Pulmonary artery endothelial cell (primary cell): ENCODE measurements around the gene ZSCAN12. TPM values are rescaled to one million over a fixed set of nuclear protein-coding genes. Genes with fewer than 3 reads are reported as not detected.
"Not testable (repeated sequence)": the region's sequence is repeated elsewhere in the genome, so short reads cannot be mapped to it uniquely, and the experiment has no call there.

Experiments used
- DNase-seq: peaks from one replicate; pipeline ENCODE4 v3.0.0-alpha.2; 2011; ENCODE audit warnings: low read depth, low spot score
- total RNA-seq: library from RNA; depleted of rRNA; stranded (reverse); fragments of >200 nt; gene quantifications from 2 replicates; pipeline ENCODE4 v1.2.3, GENCODE V29; 2014

ZSCAN12 gene
- 3.6 and 6.8 TPM in 2 replicates for total RNA-seq

DNA sequence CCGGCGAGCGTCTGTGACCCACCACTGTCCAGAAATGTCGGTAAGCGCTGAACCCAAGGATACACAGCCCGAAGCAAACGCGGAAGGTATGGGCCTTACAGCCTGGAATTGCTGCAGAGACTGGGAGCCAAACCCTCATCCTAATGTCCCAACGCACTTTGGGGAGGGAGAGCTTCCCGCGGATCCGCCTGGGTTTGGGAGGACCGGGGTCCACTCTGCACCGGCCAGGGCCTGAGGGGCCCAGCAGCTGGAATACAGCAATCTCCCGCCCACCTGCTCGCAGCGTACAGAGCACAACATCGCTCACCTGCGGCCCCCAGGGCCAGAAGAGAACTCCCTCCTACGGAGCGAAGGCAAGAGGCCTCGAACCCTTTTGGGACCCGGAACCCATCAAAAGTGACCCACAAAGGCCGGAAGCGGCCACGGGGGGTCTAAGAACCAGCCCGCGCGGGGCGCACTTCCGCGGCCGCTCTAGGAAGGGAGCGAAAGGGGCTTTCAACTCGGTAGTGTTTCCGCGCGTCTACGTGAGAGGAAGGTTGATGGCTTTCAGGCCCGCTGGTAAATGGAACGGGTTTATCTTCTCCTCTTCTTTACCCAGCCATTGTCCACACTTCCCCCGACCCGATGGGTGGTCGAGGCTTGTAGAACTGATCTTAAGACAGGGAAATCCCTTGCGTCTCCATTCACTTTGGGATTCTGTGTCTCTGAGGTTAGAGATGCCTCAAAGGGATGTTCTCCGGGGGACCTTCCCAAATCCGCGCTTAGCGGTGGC lies at the start of gene ZSCAN12:
TSS of gene ZSCAN12 (minus strand) at position 398 of the 772 bp plus-strand sequence. CDS start 1,342 bp downstream, outside the sequence.
- peak; percentile 58 for DNase-seq

DNA sequence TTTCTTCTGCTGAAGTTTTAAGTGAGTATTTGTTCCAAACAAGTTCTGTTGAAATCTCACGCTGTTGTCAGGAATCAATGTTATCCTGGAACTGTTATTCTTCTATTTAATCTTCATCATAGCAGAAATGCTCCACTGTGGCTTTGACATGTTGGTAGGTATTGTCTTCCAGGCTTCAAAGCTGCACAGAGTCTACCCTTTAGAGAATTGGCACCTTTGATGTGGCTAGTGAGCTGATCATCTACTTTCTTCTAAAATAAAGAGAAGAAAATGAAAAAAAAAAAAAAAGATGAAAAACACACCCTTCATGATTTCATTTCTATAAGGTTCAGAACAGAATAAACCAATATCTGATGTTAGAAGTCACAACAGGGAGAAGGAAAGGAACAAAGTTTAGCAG lies 49.5 kb upstream of the ZSCAN12 start:
- no peak for DNase-seq

DNA sequence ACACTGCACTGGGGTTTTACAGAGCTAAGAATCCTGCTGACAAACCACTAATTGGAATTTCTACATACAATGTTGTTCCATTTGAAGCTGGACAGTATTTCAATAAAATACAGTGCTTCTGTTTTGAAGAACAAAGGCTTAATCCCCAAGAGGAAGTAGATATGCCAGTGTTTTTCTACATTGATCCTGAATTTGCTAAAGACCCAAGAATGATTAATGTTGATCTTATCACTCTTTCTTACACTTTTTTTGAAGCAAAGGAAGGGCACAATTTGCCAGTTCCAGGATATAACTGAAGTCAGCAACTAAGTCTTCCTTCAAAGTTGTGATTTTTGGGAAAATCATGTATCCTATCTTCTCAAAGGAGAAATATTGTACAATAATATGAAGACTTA lies 48.0 kb upstream of the ZSCAN12 start:
- DNase-seq, result not testable (repeated sequence)

DNA sequence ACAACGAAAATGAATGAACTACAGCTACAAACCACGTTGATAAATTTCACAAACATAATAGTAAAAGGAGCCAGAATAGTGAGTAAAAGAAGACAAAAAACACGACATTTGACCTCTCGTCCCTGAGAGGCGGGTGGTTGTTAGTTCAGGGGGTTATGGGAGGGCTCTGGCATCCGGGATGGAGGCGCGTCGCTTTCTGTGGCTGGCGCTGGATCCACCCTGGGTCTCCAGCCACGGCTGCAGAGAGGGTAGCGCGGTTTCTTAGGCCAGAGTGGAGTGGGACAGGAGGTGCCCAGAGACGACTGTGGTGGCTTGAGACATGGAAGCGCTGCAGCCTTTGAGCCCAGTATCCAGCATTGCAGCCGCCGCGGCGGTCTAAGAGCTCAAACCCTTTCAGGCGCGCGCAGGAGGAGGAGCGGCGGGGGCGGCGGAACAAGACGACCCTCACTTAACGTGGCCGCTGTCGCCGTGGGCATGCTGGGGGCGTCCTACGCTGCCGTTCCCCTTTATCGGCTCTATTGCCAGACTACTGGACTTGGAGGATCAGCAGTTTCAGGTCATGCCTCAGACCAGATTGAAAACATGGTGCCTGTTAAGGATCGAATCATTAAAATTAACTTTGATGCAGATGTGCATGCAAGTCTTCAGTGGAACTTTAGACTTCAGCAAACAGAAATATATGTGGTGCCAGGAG lies 47.4 kb upstream of the ZSCAN12 start:
- DNase-seq, result no peak

DNA sequence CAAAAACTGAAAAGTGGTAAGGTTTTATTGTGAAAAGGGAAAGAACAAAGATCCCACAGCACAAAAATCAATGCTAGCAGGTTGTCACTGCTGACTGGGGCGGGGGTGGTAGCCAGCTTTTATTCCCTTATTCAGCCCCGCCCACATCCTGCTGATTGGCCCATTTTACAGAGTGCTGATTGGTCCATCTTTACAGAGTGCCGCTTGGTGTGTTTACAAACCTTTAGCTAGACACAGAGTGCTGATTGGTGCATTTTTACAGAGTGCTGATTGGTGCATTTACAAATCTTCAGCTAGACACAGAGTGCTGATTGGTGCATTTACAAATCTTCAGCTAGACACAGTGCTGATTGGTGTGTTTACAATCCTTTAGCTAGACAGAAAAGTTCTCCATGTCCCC lies 45.2 kb upstream of the ZSCAN12 start:
- DNase-seq, result not testable (repeated sequence)

DNA sequence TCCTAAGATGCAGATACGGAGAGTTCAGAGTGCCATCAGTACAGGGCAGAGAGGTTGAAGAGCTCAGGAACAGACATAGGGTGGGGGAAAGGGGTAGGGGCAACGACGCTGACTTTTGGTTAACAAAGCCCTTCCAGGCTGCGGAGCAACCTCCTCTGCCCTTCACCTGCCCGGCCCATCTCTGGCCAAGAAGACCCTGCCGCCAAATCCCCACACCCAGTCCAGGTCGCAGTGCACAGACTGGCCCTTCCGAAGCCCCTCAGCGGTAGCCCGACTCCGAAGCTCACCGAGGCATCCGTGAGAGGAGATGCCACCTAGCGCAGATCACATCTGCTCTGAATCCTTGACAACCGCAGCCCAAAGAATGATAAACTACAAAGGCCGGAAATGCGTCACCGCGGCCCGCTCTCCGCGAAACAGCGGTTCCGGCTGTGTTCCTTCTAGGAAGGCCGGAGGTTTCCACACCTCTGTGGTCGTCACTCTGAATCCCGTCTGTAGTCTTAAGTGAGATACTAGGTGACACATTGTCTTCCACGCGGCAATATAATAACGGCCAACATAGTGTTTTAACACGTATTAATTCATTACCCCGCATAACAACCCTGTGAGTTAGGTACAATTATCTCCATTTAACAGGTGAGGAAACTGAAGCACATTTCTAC lies 43.7 kb upstream of the ZSCAN12 start, which contains the start of gene ZSCAN23:
TSS of gene ZSCAN23 (minus strand) at position 380 of the 662 bp plus-strand sequence. CDS start 7,225 bp downstream, outside the sequence.
- DNase-seq, result peak; percentile 36

DNA sequence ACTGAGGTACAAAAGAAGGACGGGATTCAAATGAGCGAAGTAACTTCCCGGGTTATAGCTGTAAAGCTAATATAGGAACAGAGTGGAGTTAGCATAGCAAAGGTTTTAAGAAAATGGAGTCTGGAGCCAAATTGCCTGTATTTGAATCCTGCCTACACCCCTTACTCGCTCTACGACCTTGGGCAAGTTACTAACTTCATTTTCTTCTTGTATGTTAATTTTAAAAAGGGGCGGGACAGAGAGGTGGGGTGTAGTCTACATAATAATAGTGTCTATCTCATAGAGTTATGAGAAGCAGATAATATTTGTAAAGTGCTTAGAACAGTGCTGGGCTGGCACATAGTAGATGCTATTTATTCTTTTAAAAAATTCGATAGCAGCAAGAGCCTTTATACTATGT lies 43.0 kb upstream of the ZSCAN12 start:
- DNase-seq, result no peak

DNA sequence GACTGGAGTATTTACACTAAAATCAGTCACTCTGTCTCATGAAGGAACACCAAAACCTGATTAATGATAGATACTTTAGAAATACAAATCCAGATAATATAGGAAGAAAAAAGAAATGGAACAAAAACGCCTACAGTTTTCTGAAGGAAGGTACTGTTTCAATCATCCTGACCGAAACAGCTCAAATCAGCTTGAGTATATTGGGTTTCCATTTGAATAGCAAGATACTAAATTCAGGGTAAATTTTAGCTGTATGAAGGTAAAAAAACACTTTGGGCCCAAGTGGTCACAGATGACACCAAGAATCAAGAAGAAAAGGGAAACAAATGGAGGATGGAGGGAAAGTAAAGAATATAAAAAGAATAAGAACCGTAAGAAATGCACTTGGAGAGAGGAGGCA lies 36.9 kb upstream of the ZSCAN12 start:
- DNase-seq, result no peak

DNA sequence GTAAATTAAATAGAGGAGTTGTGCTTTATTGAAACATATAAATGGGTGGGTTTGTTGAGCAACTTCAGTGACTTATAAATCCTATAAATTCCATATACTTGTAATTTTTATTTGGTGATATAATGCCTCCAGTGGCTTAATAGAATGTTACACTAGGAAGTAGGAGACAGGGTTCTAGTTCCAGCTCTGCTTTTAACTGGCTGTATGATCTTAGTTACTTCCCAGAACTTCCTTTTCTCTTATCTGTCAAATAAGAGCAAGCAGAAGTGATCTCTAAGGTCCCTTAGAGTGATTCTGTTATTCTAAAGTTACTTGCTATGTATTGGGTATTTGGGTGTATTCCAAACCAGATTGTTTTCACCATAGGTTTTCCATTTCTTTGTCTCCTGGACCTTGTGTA lies 33.6 kb upstream of the ZSCAN12 start:
- no peak for DNase-seq

DNA sequence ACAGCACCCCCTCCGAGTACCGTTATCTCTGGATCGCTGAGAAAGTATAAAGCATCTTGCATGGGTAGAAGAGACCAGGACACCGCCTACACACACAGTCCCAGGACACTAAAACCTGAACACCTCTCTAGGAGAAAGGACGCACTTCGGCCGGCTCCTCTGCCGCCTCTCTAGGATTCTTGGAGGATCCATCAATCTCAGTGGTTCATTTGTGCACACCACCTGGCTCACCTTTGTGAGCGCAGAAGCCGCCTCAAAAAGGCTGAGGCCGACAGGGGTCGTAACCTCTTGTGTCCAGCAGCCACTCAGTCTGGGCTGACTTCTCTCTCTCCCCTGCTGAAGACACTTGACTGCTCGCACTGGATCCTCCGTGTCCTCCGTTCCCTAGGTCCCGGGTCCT lies 30.2 kb upstream of the ZSCAN12 start:
- no peak for DNase-seq

DNA sequence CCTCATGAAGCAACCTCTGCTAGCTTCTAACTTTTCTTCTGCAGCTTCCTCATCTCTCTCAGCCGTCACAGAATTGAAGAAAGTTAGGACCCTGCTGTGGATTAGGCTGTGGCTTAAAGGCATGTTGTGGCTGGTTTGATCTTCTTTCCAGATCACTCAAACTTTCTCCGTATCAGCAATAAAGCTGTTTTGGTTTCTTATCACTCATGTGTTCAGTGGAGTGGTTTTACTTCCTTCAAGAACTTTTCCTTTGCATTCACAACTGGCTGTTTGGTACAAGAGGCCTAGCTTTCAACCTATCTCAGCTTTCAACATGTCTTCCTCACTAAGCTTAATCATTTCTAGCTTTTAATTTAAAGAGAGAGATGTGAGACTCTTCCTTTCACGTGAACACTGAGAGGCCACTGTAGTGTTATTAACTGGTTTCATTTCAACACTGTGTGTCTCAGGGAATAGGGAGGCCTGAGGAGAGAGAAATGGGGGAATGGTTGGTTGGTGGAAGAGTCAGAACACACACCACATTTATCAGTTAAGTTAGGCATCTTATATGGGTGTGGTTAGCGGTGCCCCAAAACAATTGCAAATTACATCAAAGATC lies 26.5 kb upstream of the ZSCAN12 start:
- DNase-seq, result no peak

DNA sequence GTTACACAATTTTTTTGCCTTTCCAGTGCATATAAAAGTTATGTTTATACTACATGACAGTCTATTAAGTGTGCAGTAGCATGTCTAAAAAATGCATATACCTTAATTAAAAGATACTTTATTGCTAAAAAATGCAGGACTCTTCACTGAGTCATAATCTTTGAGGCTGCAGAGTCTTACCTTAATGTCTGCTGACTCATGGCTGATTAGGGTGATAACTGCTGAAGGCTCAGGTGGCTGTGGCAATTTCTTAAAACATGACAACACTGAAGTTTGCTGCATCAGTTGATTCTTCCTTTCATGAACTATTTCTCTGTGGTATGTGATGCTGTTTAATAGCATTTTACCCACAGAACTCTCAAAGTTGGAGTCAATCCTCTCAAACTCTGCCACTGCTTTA lies 24.6 kb upstream of the ZSCAN12 start:
- no peak for DNase-seq

DNA sequence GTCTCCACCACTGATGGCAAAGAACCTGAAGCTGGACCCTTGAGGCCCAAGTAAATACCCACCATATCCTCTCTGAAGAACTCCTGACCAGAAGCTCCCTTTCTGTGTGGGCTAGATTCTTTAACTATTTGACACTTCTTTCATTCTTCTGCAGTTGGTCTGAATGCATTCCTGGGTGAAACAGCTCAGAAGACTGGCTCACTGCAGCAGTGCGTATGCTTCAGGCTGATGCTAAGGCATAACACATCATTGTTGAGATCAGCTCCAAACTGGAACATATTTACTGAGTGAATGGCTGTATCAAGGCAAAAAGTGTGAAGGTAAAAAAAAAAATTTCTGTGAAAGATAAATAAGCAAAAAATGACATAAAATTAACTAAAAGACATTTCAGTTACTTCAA lies 24.0 kb upstream of the ZSCAN12 start:
- DNase-seq, result no peak

DNA sequence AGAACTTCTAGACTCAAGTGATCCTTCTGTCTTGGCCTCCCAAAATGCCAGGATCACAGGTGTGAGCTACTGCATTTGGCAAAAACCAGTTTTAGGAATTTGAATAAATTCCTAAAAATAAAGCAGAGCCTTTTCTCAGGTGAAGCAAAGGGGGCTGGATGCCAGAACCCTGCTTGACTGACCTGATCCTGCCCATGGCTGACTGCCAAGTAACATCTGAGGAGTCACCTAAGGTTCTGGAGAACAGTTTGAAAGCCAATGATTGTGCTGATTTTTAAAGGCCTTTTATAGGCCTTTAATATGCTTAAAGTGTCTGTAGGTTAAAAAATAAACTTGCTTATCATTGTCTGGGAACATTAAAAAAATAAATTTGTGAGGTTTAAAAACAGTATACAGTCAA lies 14.1 kb upstream of the ZSCAN12 start:
- no peak for DNase-seq

DNA sequence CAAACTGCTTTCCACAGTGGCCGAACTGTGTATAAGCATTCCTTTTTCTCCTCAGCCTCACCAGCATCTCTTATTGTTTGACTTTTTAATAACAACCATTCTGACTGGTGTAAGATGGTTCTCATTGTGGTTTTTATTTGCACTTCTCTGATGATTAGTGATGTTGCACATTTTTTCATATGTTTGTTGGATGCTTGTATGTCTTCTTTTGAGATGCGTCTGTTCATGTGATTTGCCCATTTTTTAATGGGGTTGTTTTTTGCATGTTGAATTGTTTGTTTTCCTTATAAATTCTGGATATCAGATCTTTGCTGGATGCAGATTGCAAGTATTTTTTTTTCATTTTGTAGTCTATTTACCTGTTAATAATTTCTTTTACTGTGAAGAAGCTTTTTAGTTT lies 11.2 kb upstream of the ZSCAN12 start:
- no peak for DNase-seq

DNA sequence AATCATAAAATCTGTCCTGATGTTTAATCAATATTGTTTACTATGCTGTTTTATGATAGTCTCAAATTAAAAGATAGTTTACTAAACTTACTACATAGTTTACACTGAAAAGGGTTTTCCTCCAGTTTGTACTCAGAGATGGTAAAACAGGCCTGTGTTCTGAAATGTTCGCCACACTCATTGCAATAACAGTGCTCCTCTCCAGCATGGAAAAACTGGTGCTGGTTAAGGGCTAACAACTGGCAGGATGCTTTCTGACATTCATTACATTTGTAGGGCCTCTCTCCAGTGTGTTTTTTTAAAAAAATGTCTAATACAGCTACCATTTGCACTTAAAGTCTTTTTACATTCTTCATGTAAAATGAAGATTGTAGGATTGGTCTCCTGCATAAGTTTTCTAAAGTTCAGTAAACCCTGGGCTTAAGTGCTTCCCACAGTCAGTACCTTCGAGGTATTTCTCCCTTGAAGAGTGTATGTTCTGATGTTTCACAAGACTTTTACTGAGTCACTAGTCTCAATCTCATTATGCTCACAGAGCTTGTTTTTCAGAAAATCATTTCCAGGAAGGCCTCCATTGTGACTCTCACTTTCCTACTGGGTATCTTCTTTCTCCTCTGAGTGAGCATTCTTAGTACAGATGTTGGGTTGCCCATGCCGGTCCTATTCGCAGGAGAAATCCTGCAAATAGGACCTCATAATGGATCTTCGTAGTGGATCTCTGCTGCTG lies 8.7 kb upstream of the ZSCAN12 start:
- DNase-seq, result no peak

DNA sequence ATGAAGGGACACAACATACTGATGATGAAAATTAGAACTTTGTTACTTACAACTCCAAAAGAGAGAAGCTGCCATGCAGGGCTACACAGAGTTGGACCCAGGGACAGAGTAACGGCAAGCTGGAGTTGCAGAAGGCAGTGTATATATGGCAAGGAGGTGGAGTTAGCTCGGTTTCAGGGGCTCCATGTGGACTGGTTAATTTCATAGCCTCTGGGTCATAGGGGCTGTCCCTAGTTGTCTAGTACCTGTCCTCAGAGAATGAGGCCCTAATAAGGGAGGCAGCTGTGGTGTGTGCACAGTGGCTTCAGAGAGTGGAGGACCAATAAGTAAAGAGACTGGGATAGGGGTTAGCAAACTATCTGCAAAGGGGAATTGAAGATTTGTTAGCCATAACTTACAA lies 7.9 kb upstream of the ZSCAN12 start:
- no peak for DNase-seq

DNA sequence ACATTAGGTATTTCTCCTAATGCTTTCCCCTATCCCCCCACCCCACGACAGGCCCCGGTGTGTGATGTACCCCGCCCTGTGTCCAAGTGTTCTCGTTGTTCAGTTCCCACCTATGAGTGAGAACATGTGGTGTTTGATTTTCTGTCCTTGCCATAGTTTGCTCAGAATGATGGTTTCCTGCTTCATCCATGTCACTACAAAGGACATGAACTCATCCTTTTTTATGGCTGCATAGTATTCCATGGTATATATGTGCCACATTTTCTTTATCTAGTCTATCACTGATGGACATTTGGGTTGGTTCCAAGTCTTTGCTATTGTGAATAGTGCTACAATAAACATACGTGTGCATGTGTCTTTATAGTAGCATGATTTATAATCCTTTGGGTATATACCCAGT lies 4.4 kb upstream of the ZSCAN12 start:
- not testable (repeated sequence) for DNase-seq

DNA sequence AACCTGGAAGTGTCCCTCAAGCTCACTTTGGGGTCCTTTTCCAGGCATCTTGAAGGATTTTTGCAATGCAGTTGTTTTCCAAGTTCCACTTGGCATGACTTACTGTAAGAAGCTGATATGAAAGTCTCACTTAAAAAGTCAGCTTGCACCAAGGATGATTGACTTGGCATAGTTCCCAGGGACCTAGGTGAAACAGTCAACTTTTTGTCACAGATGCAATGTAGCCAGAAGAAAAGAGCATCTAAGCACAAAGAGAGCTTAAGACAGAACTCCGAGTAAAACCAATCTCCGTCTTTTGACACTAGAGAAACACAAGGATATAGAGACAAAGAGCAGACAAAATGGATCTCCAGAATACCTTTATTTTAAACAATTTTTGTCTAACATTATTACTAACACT lies 2.6 kb upstream of the ZSCAN12 start:
- no peak for DNase-seq

DNA sequence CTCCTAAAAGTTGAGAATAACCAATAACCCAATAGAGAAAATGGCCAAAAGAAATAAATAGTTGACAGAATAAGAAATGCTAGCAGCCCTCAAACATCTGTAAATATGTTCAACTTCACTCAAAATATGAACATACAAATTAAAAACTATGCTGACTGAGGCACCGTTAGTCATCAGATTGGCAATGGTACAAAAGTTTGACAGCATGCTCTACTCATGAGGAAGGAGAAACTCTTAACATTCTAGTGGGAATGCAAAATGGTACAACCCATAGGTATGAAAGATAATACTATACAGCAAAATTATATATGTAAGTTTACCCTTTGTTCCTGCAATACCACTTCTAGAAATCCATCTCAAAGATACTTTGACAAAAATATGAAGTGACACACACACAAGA lies 1.6 kb upstream of the ZSCAN12 start:
- DNase-seq, result no peak

DNA sequence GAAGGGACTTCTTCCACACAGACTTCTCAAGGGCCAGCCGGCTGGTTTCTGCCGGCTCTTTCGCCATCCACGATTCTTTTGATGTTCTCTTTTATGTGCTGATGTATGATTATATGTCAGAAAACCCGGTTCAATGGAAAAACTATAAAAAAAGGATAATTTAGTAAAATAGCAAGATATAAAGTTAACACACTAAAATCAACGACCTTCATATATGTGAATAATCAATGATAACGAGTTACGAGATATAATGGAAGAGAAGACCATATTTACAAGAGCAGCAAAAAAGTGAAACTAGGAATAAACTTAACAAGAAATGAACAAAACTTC lies 540 bp upstream of the ZSCAN12 start:
- no peak for DNase-seq
